Body of pancreas (tissue), 4 donors: ENCODE results near the gene PLPPR4.

Experiments used
- CTCF ChIP-seq, 7 experiments: fragments of 450-650 bp in 4 of 7; fragments of 200-600 bp in 3 of 7; sonication (generic) in 3 of 7; IDR thresholded peaks; one replicate each; pipeline ENCODE4 v1.5.1; 2016 to 2019; ENCODE audit warnings: antibody characterized with exemption in 7 of 7
- POLR2A ChIP-seq, 3 donors: fragments of 450-650 bp; IDR thresholded peaks; one replicate each; pipeline ENCODE4 v1.6.1; 2016; ENCODE audit warnings: antibody characterized with exemption in 3 of 3, mild to moderate bottlenecking in 2 of 3

- TF ChIP-seq CTCF (IDR thresholded peaks at IDR 0.05) (no peak), POLR2A (IDR thresholded peaks at IDR 0.05) (no peak)
These were observed 88.5 kb downstream of the PLPPR4 start for GRCh38 chr1:99352821-99353220.
